Endodermal cell (in vitro differentiated cells): ENCODE measurements around the gene ZKSCAN7. TPM values are rescaled to one million over a fixed set of nuclear protein-coding genes. Genes with fewer than 3 reads are reported as not detected.
"Not testable (repeated sequence)": the region's sequence is repeated elsewhere in the genome, so short reads cannot be mapped to it uniquely, and the experiment has no call there.

ENCODE experiments used
- DNase-seq: peaks from one replicate; pipeline ENCODE4 v3.0.0-alpha.2; 2017
- H3K27ac ChIP-seq: 2 replicates; pipeline ENCODE4 v1.5.1; 2013; ENCODE audit warnings: mild to moderate bottlenecking, low read depth, low read length, moderate library complexity
- H3K27me3 ChIP-seq: 2 replicates; pipeline ENCODE4 v1.6.1; 2013; ENCODE audit warnings: mild to moderate bottlenecking, low read length, moderate library complexity; ENCODE audit not compliant: insufficient read depth, control insufficient read depth, poor library complexity, severe bottlenecking
- H3K36me3 ChIP-seq: 2 replicates; pipeline ENCODE4 v1.7.0; 2013; ENCODE audit warnings: mild to moderate bottlenecking, low read length, moderate library complexity; ENCODE audit not compliant: control insufficient read depth, insufficient read depth
- H3K4me1 ChIP-seq: one replicate; pipeline ENCODE4 v1.7.0; 2013; ENCODE audit warnings: low read length; ENCODE audit not compliant: control insufficient read depth, insufficient read depth
- H3K4me3 ChIP-seq: 2 replicates; pipeline ENCODE4 v1.5.1; 2013; ENCODE audit warnings: mild to moderate bottlenecking, low read length, moderate library complexity
- H3K9ac ChIP-seq: 2 replicates; pipeline ENCODE4 v1.6.1; 2013; ENCODE audit warnings: mild to moderate bottlenecking, low read length, moderate library complexity; ENCODE audit not compliant: poor library complexity, severe bottlenecking; ENCODE audit errors: extremely low read depth
- H3K9me3 ChIP-seq: 2 replicates; pipeline ENCODE4 v1.6.1; 2013; ENCODE audit warnings: mild to moderate bottlenecking, low read length, moderate library complexity; ENCODE audit not compliant: control insufficient read depth
- H3K27ac Mint-ChIP-seq: 2 replicates; pipeline ENCODE4 v1.8.0; 2020; ENCODE audit warnings: mixed read lengths
- H3K27me3 Mint-ChIP-seq: 2 replicates; pipeline ENCODE4 v1.8.0; 2021; ENCODE audit warnings: mild to moderate bottlenecking, mixed read lengths; ENCODE audit not compliant: insufficient read depth
- H3K36me3 Mint-ChIP-seq: 2 replicates; pipeline ENCODE4 v1.8.0; 2020; ENCODE audit warnings: low read depth, mixed read lengths
- H3K4me1 Mint-ChIP-seq: 2 replicates; pipeline ENCODE4 v1.8.0; 2020; ENCODE audit warnings: mixed read lengths
- H3K4me3 Mint-ChIP-seq: 2 replicates; pipeline ENCODE4 v1.8.0; 2020; ENCODE audit warnings: mild to moderate bottlenecking, moderate library complexity, mixed read lengths
- H3K9me3 Mint-ChIP-seq: 2 replicates; pipeline ENCODE4 v1.8.0; 2020; ENCODE audit warnings: mild to moderate bottlenecking, mixed read lengths
- WGBS, 2 experiments: methylation state at CpG; one replicate each; pipeline versions ENCODE4 v1.1.5 to v1.1.7; 2013; ENCODE audit warnings: missing lambda C conversion rate in 2 of 2, mixed read lengths in 1 of 2; ENCODE audit not compliant: insufficient coverage in 1 of 2, insufficient read length in 1 of 2; 5-methylcytosine and 5-hydroxymethylcytosine counted together
- total RNA-seq, 2 donors: library from RNA; stranded (reverse); fragmentation: NEBNext Ultra II Directional in 1 of 2; extraction: Animal tissue kit (Norgen Biotek cat#: 25700) in 1 of 2; gene quantifications; 2 replicates in 1 of 2; 3 replicates in 1 of 2; pipeline ENCODE4 v1.2.1, GENCODE V29; 2021
- TF ChIP-seq, protein P1 (sequence below): fragments of 200-600 bp; sonication (generic); conservative IDR thresholded peaks from 2 replicates; pipeline ENCODE4 v1.5.0; 2021; ENCODE audit warnings: antibody characterized with exemption, mild to moderate bottlenecking

ZKSCAN7 gene
- total RNA-seq, 2 donors from 2014 or later, result 11.0 to 15.5 TPM

DNA sequence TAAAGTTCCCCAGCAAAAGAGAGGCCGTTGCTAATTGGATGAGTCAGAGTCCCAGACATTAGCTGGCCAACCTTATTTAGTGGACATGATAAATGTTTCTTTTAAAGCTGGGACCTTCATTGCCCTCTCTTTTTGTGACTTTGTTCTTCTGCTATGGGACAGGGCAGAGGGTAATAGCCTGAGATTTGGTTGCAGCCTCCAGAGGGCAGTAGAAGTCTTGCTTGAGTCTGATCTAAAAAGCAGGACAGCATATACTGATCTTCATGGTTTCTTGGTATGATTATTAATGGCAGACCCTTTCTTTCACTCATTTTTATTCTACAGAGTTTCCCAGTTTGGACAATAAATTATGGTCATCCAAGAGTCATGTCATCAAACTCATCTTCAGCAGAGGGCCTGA lies 25.1 kb upstream of the ZKSCAN7 start:
- TF ChIP-seq, protein P1, sequence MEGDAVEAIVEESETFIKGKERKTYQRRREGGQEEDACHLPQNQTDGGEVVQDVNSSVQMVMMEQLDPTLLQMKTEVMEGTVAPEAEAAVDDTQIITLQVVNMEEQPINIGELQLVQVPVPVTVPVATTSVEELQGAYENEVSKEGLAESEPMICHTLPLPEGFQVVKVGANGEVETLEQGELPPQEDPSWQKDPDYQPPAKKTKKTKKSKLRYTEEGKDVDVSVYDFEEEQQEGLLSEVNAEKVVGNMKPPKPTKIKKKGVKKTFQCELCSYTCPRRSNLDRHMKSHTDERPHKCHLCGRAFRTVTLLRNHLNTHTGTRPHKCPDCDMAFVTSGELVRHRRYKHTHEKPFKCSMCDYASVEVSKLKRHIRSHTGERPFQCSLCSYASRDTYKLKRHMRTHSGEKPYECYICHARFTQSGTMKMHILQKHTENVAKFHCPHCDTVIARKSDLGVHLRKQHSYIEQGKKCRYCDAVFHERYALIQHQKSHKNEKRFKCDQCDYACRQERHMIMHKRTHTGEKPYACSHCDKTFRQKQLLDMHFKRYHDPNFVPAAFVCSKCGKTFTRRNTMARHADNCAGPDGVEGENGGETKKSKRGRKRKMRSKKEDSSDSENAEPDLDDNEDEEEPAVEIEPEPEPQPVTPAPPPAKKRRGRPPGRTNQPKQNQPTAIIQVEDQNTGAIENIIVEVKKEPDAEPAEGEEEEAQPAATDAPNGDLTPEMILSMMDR, result peak; percentile 63
- no peaks in the 10 kb centered on the region for H3K36me3 Mint-ChIP-seq
- Histone ChIP-seq H3K27me3 (peaks cover 35% of the 10 kb centered on the region), H3K36me3 (no peaks in the 10 kb centered on the region), H3K9ac (no peak overlapping the region), H3K4me3 (no peak overlapping the region), H3K4me1 (no peaks in the 10 kb centered on the region), H3K9me3 (no peaks in the 10 kb centered on the region), H3K27ac (no peak overlapping the region)
- H3K9me3 Mint-ChIP-seq, result peaks cover 13% of the 10 kb centered on the region
- WGBS, 2 experiments, result 50% methylated on average over 1 of the region's 1 CpG; no CpG with 5 or more reads in 1 of the 2 experiments
- no peak overlapping the region for H3K27ac Mint-ChIP-seq
- no peak overlapping the region for H3K4me3 Mint-ChIP-seq
- H3K27me3 Mint-ChIP-seq, result peaks cover 36% of the 10 kb centered on the region
- DNase-seq, result no peak
- H3K4me1 Mint-ChIP-seq, result peaks cover 5% of the 10 kb centered on the region

GRCh38 chr3:44530911-44531310 lies 24.1 kb upstream of the ZKSCAN7 start:
- TF ChIP-seq, protein P1, result no peak
- Mint-ChIP-seq H3K9me3 (peaks cover 13% of the 10 kb centered on the region), H3K27me3 (peaks cover 39% of the 10 kb centered on the region), H3K4me3 (no peak overlapping the region), H3K4me1 (peaks cover 6% of the 10 kb centered on the region), H3K27ac (no peak overlapping the region), H3K36me3 (no peaks in the 10 kb centered on the region)
- WGBS, 2 experiments, result 68% methylated on average over 2 of the region's 2 CpGs
- Histone ChIP-seq H3K27me3 (peaks cover 43% of the 10 kb centered on the region), H3K27ac (no peak overlapping the region), H3K9ac (no peak overlapping the region), H3K4me3 (no peak overlapping the region), H3K9me3 (no peaks in the 10 kb centered on the region), H3K36me3 (no peaks in the 10 kb centered on the region), H3K4me1 (no peaks in the 10 kb centered on the region)
- no peak for DNase-seq

- H3K27me3 ChIP-seq, result peaks cover 61% of the 10 kb centered on the region
- H3K27ac Mint-ChIP-seq, H3K9me3 Mint-ChIP-seq, H3K27ac ChIP-seq, H3K9me3 ChIP-seq, H3K4me3 Mint-ChIP-seq, H3K9ac ChIP-seq, H3K36me3 ChIP-seq, H3K36me3 Mint-ChIP-seq, H3K4me3 ChIP-seq, H3K4me1 ChIP-seq, H3K4me1 Mint-ChIP-seq, DNase-seq: not testable (repeated sequence)
- H3K27me3 Mint-ChIP-seq, result peaks cover 56% of the 10 kb centered on the region
- WGBS, 2 experiments, result 73 to 76% methylated on average over 4 of the region's 4 CpGs
These were observed 20.3 kb upstream of the ZKSCAN7 start for GRCh38 chr3:44534659-44535058.

- Histone ChIP-seq H3K36me3 (no peaks in the 10 kb centered on the region), H3K4me1 (no peaks in the 10 kb centered on the region), H3K27ac (no peak overlapping the region), H3K4me3 (no peak overlapping the region), H3K27me3 (peaks cover 62% of the 10 kb centered on the region), H3K9me3 (no peaks in the 10 kb centered on the region), H3K9ac (no peak overlapping the region)
- no peaks in the 10 kb centered on the region for H3K36me3 Mint-ChIP-seq
- H3K4me3 Mint-ChIP-seq, result no peak overlapping the region
- no peak for DNase-seq
- H3K9me3 Mint-ChIP-seq, result no peaks in the 10 kb centered on the region
- 40 to 44% methylated on average over 1 of the region's 1 CpG for WGBS, 2 experiments
- no peak overlapping the region for H3K27ac Mint-ChIP-seq
- H3K27me3 Mint-ChIP-seq, result peaks cover 57% of the 10 kb centered on the region
- TF ChIP-seq, protein P1, result no peak
- H3K4me1 Mint-ChIP-seq, result peaks cover 6% of the 10 kb centered on the region
These were observed 19.6 kb upstream of the ZKSCAN7 start for GRCh38 chr3:44535364-44535763.

DNA sequence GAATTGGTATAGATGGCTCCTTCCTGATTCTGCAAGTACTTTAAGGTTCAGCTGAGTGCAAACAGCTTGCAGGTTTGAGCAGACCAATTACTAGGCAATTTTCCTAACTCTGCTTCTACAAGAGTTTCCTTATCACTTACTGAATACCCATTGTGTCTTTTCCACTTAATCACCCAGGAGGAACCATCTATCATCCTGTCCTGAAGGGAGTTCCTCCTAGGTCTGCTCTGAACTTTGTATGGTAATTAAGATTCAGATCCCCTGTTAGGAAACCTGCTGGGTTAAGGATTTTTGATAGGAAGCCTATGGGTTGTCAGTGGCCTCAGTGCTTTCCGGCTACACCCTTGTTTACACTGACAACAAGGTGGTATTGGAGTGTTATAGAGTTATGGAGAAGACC lies 10.2 kb upstream of the ZKSCAN7 start:
- 40% methylated on average over 1 of the region's 1 CpG; no CpG with 5 or more reads in 1 of the 2 experiments for WGBS, 2 experiments
- H3K9ac ChIP-seq, H3K4me3 ChIP-seq, H3K27me3 ChIP-seq, H3K36me3 ChIP-seq, DNase-seq, H3K27ac Mint-ChIP-seq, H3K36me3 Mint-ChIP-seq, H3K27ac ChIP-seq, H3K4me1 ChIP-seq, H3K4me3 Mint-ChIP-seq: not testable (repeated sequence)
- Mint-ChIP-seq H3K4me1 (peaks cover 25% of the 10 kb centered on the region), H3K9me3 (peaks cover 31% of the 10 kb centered on the region), H3K27me3 (peaks cover 13% of the 10 kb centered on the region)
- H3K9me3 ChIP-seq, result peaks cover 36% of the 10 kb centered on the region
